Measurements from ENCODE around the gene MTCL3.
A peak's percentile ranks its signal among the peaks of the same experiment; 100 is the strongest.

MTCL3 gene

DNA sequence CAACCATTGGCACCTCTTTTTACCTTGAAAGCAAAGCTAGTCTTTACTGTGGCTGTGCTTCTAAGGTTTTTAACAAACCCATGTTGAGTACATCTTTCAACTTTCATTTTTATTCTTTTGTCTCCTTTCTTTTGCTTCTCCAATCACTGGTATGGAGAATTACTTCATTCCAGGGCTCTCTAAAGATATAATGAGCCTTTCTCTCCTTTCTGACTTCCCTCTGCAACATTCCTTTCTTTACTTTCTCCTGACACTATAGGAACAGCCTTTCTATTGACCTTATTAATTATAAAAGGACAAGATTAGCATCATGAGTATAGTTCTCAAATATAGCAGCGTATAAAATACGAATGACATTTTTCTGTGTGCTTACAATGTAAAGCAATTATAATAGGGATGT lies 36.8 kb downstream of the MTCL3 start:
- Histone ChIP-seq H3K79me1 (ENCODE audit: insufficient read depth, low read depth, low read length, poor library complexity, severe bottlenecking) (no peaks in the 10 kb centered on the region), H3K4ac (ENCODE audit: low read depth, low read length) (no peak overlapping the region), H4K8ac (replicated peaks; ENCODE audit: insufficient read length, low read depth, low read length) (no peak overlapping the region), H3K79me2 (ENCODE audit: insufficient read depth, low read length) (no peaks in the 10 kb centered on the region), H2BK5ac (ENCODE audit: insufficient read length, low read length) (no peak overlapping the region), H4K20me1 (ENCODE audit: control insufficient read depth, insufficient read depth, insufficient read length) (no peaks in the 10 kb centered on the region), H3K9me3 (ENCODE audit: control insufficient read depth, low read depth, low read length) (no peaks in the 10 kb centered on the region), H3K27me3 (ENCODE audit: insufficient read depth, low read length) (no peaks in the 10 kb centered on the region), H3K14ac (ENCODE audit: insufficient read depth, low read length) (no peak overlapping the region), H3K9ac (ENCODE audit: extremely low read depth, insufficient read length, low read length) (no peak overlapping the region), H2AK5ac (ENCODE audit: insufficient read length, low read length) (no peak overlapping the region), H2BK15ac (ENCODE audit: low read depth, low read length) (no peak overlapping the region), H3K23ac (ENCODE audit: insufficient read length, low read depth, low read length) (no peak overlapping the region), H3K4me1 (ENCODE audit: insufficient read depth, low read length) (peaks cover 6% of the 10 kb centered on the region; the same call in 1 of the 2 replicates), H2BK120ac (ENCODE audit: low read depth, low read length, poor library complexity, severe bottlenecking) (no peak overlapping the region), H2AFZ (ENCODE audit: low read length) (no peak overlapping the region), H3K27ac (ENCODE audit: insufficient read length, low read depth, low read length) (peak overlapping the region; percentile 72), H3K56ac (ENCODE audit: insufficient read length, low read depth, low read length) (no peak overlapping the region), H3K23me2 (ENCODE audit: insufficient read length, low read depth, low read length, poor library complexity, severe bottlenecking) (no peaks in the 10 kb centered on the region), H3T11ph (ENCODE audit: low read length) (no peak overlapping the region), H3K18ac (ENCODE audit: insufficient read length, low read depth, low read length) (peak overlapping the region; percentile 1), H3K4me2 (ENCODE audit: insufficient read depth, insufficient read length, low read length) (no peak overlapping the region), H4K91ac (ENCODE audit: insufficient read length, low read depth, low read length) (no peak overlapping the region), H2BK12ac (ENCODE audit: insufficient read length, low read depth, low read length) (no peak overlapping the region), H2BK20ac (ENCODE audit: low read depth, low read length, poor library complexity, severe bottlenecking) (no peak overlapping the region), H4K5ac (ENCODE audit: insufficient read length, low read depth, low read length) (no peak overlapping the region)
- Mint-ChIP-seq H3K9me3 (no peaks in the 10 kb centered on the region), H3K36me3 (ENCODE audit: insufficient read depth in 1 of 3, low read depth in 3 of 3) (peaks cover 15 to 40% (median 17%) of the 10 kb centered on the region in 3 experiments; a peak in 6 of 7 replicates), H3K4me1 (peaks cover 65 to 69% of the 10 kb centered on the region in 2 experiments), H3K27me3 (ENCODE audit: low read depth) (no peaks in the 10 kb centered on the region), H3K4me3 (peak overlapping the region in 1 of 2 experiments; percentile 3; a peak in 2 of 5 replicates), H3K27ac (peak overlapping the region; percentile 73 to 99 (median 97))
- TF ChIP-seq, protein P1, sequence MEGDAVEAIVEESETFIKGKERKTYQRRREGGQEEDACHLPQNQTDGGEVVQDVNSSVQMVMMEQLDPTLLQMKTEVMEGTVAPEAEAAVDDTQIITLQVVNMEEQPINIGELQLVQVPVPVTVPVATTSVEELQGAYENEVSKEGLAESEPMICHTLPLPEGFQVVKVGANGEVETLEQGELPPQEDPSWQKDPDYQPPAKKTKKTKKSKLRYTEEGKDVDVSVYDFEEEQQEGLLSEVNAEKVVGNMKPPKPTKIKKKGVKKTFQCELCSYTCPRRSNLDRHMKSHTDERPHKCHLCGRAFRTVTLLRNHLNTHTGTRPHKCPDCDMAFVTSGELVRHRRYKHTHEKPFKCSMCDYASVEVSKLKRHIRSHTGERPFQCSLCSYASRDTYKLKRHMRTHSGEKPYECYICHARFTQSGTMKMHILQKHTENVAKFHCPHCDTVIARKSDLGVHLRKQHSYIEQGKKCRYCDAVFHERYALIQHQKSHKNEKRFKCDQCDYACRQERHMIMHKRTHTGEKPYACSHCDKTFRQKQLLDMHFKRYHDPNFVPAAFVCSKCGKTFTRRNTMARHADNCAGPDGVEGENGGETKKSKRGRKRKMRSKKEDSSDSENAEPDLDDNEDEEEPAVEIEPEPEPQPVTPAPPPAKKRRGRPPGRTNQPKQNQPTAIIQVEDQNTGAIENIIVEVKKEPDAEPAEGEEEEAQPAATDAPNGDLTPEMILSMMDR (conservative IDR thresholded peaks at IDR 0.05), result no peak
- no CpG with 5 or more reads among the region's 2 CpGs for WGBS (ENCODE audit: extremely low coverage, insufficient read length, low lambda C conversion rate)
- DNase-seq, result no peak

All from H9 (cell line).